ENCODE measurements around the gene SEMA4B.

SEMA4B gene

GRCh38 chr15:90225047-90225446, 23.9 kb downstream of the SEMA4B start:
- no peak overlapping the region for H3K27ac ChIP-seq (ENCODE audit: low read length)

GRCh38 chr15:90225504-90226234, 24.5 kb downstream of the SEMA4B start:
- H3K27ac ChIP-seq (ENCODE audit: low read length), result no peak overlapping the region
- no peaks in the 10 kb centered on the region for H3K4me1 ChIP-seq (ENCODE audit: low read length)
- TF ChIP-seq CTCF (IDR thresholded peaks at IDR 0.05; ENCODE audit: low read depth, low read length) (no peak), EZH2phosphoT487 (IDR thresholded peaks at IDR 0.05; ENCODE audit: low read depth) (no peak)
- no peak overlapping the region for H3K4me3 ChIP-seq (ENCODE audit: low read length)
- no peaks in the 10 kb centered on the region for H4K20me1 ChIP-seq (ENCODE audit: insufficient read depth, low read length)
- H3K79me2 ChIP-seq (ENCODE audit: low read length), result no peaks in the 10 kb centered on the region
- no peak overlapping the region for H3K9ac ChIP-seq (ENCODE audit: low read length)
- no peak overlapping the region for H2AFZ ChIP-seq (ENCODE audit: low read depth, low read length)
- no peaks in the 10 kb centered on the region for H3K27me3 ChIP-seq (ENCODE audit: low read depth, low read length)
- no peak overlapping the region for H3K4me2 ChIP-seq (ENCODE audit: low read length)
- H3K36me3 ChIP-seq (replicated peaks; ENCODE audit: low read depth, low read length), result peaks cover 19% of the 10 kb centered on the region
- H3K9me3 ChIP-seq (ENCODE audit: insufficient read depth, low read length), result no peaks in the 10 kb centered on the region

More at GRCh38 chr15:90225047-90225446, 23.9 kb downstream of the SEMA4B start:
- Histone ChIP-seq H3K36me3 (replicated peaks; ENCODE audit: low read depth, low read length) (peaks cover 19% of the 10 kb centered on the region), H3K9ac (ENCODE audit: low read length) (no peak overlapping the region), H3K9me3 (ENCODE audit: insufficient read depth, low read length) (no peaks in the 10 kb centered on the region), H4K20me1 (ENCODE audit: insufficient read depth, low read length) (no peaks in the 10 kb centered on the region), H3K79me2 (ENCODE audit: low read length) (no peaks in the 10 kb centered on the region), H3K4me3 (ENCODE audit: low read length) (no peak overlapping the region), H3K27me3 (ENCODE audit: low read depth, low read length) (no peaks in the 10 kb centered on the region), H3K4me2 (ENCODE audit: low read length) (no peak overlapping the region), H3K4me1 (ENCODE audit: low read length) (no peaks in the 10 kb centered on the region), H2AFZ (ENCODE audit: low read depth, low read length) (no peak overlapping the region)
- TF ChIP-seq CTCF (IDR thresholded peaks at IDR 0.05; ENCODE audit: low read depth, low read length) (no peak), EZH2phosphoT487 (IDR thresholded peaks at IDR 0.05; ENCODE audit: low read depth) (no peak)

- no peak overlapping the region for H3K27ac ChIP-seq (ENCODE audit: low read length)
- no peaks in the 10 kb centered on the region for H3K9me3 ChIP-seq (ENCODE audit: insufficient read depth, low read length)
- no peak overlapping the region for H3K4me3 ChIP-seq (ENCODE audit: low read length)
- H3K79me2 ChIP-seq (ENCODE audit: low read length), result no peaks in the 10 kb centered on the region
- H4K20me1 ChIP-seq (ENCODE audit: insufficient read depth, low read length), result no peaks in the 10 kb centered on the region; the same call in 1 of the 2 replicates
- no peak overlapping the region for H3K4me2 ChIP-seq (ENCODE audit: low read length)
- H3K9ac ChIP-seq (ENCODE audit: low read length), result no peak overlapping the region
- H2AFZ ChIP-seq (ENCODE audit: low read depth, low read length), result no peak overlapping the region
- no peaks in the 10 kb centered on the region for H3K4me1 ChIP-seq (ENCODE audit: low read length)
- H3K27me3 ChIP-seq (ENCODE audit: low read depth, low read length), result no peaks in the 10 kb centered on the region
- H3K36me3 ChIP-seq (replicated peaks; ENCODE audit: low read depth, low read length), result peaks cover 24% of the 10 kb centered on the region
- TF ChIP-seq EZH2phosphoT487 (IDR thresholded peaks at IDR 0.05; ENCODE audit: low read depth) (no peak), CTCF (IDR thresholded peaks at IDR 0.05; ENCODE audit: low read depth, low read length) (no peak)
Measured at GRCh38 chr15:90227336-90227735, 26.2 kb downstream of the SEMA4B start.

GRCh38 chr15:90227816-90228772, 27.0 kb downstream of the SEMA4B start:
- no peaks in the 10 kb centered on the region; the same call in 1 of the 2 replicates for H4K20me1 ChIP-seq (ENCODE audit: insufficient read depth, low read length)
- H3K4me2 ChIP-seq (ENCODE audit: low read length), result no peak overlapping the region
- H3K9ac ChIP-seq (ENCODE audit: low read length), result no peak overlapping the region
- H3K9me3 ChIP-seq (ENCODE audit: insufficient read depth, low read length), result no peaks in the 10 kb centered on the region
- no peak for TF ChIP-seq CTCF (IDR thresholded peaks at IDR 0.05; ENCODE audit: low read depth, low read length)
- TF ChIP-seq EZH2phosphoT487 (IDR thresholded peaks at IDR 0.05; ENCODE audit: low read depth), result no peak
- H2AFZ ChIP-seq (ENCODE audit: low read depth, low read length), result no peak overlapping the region
- no peak overlapping the region for H3K4me3 ChIP-seq (ENCODE audit: low read length)
- H3K79me2 ChIP-seq (ENCODE audit: low read length), result peaks cover 3% of the 10 kb centered on the region; the same call in 1 of the 2 replicates
- peaks cover 5% of the 10 kb centered on the region for H3K4me1 ChIP-seq (ENCODE audit: low read length)
- H3K27me3 ChIP-seq (ENCODE audit: low read depth, low read length), result no peaks in the 10 kb centered on the region
- peaks cover 24% of the 10 kb centered on the region for H3K36me3 ChIP-seq (replicated peaks; ENCODE audit: low read depth, low read length)
- no peak overlapping the region for H3K27ac ChIP-seq (ENCODE audit: low read length)

Data from OCI-LY3 (cell line).